ENCODE data around the gene GADD45B.
"Not testable (repeated sequence)": the region's sequence is repeated elsewhere in the genome, so short reads cannot be mapped to it uniquely, and the experiment has no call there.

GADD45B gene

GRCh38 chr19:2469915-2470200 is 6.1 kb upstream of the GADD45B start:
- not testable (repeated sequence) for H3K27ac ChIP-seq (ENCODE audit: low read length); H3K27me3 ChIP-seq (ENCODE audit: control insufficient read depth in 1 of 2, insufficient read depth in 2 of 2, low read length in 2 of 2); H3K9ac ChIP-seq (ENCODE audit: low read length in 2 of 2); H3K4me1 ChIP-seq (ENCODE audit: control insufficient read depth, insufficient read depth, low read length); H3K36me3 ChIP-seq (ENCODE audit: control insufficient read depth in 2 of 2, insufficient read depth in 2 of 2, low read length in 2 of 2); H3K4me3 ChIP-seq (ENCODE audit: low read length in 2 of 2); H3K9me3 ChIP-seq (ENCODE audit: control insufficient read depth in 2 of 2, low read length in 2 of 2)

GRCh38 chr19:2474232-2475017 is 1.5 kb upstream of the GADD45B start:
- Histone ChIP-seq H3K36me3 (ENCODE audit: control insufficient read depth in 2 of 2, insufficient read depth in 2 of 2, low read length in 2 of 2) (peaks cover 0 to 17% of the 10 kb centered on the region in 2 donors), H3K27me3 (ENCODE audit: control insufficient read depth in 1 of 2, insufficient read depth in 2 of 2, low read length in 2 of 2) (no peaks in the 10 kb centered on the region), H3K4me1 (ENCODE audit: control insufficient read depth, insufficient read depth, low read length) (peaks cover 33% of the 10 kb centered on the region), H3K27ac (ENCODE audit: low read length) (peak overlapping the region; percentile 88), H3K9ac (ENCODE audit: low read length in 2 of 2) (peak overlapping the region; percentile 51 to 88), H3K9me3 (ENCODE audit: control insufficient read depth in 2 of 2, low read length in 2 of 2) (no peaks in the 10 kb centered on the region), H3K4me3 (ENCODE audit: low read length in 2 of 2) (peak overlapping the region; percentile 83 to 99)

- H3K9ac ChIP-seq (ENCODE audit: low read length in 2 of 2) = peak overlapping the region; percentile 51 to 88
- H3K4me1 ChIP-seq (ENCODE audit: control insufficient read depth, insufficient read depth, low read length) = peaks cover 35% of the 10 kb centered on the region
Observed at GRCh38 chr19:2475018-2475701, 767 bp upstream of the GADD45B start.

DNA sequence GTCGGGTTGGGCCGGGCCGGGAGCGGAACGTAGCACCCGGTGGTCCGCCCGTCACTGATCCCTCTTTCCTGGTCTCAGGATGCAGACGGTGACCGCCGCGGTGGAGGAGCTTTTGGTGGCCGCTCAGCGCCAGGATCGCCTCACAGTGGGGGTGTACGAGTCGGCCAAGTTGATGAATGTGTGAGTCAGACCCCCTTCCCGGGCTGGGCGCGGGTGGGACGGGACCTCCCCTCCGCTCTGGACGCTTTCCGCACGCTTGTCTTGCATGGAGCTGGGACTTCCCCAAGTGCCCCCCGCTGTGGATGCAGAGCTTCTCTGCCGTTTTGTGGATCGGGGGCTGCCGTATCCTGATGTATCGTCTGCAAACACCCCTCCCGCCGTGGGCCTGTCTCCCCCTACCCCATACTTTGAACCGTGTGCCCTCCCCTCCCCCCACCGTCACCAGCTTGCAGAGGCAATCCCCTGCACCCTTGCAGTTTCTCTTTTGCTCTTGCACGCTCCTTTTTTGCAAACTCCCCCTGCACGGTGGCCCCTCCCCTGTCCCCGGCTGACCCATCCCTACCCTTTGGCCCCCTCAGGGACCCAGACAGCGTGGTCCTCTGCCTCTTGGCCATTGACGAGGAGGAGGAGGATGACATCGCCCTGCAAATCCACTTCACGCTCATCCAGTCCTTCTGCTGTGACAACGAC is 669 bp downstream of the GADD45B start:
- Histone ChIP-seq H3K4me3 (ENCODE audit: low read length in 2 of 2) (peak overlapping the region; percentile 99 to 100), H3K27me3 (ENCODE audit: control insufficient read depth in 1 of 2, insufficient read depth in 2 of 2, low read length in 2 of 2) (no peaks in the 10 kb centered on the region), H3K27ac (ENCODE audit: low read length) (peak overlapping the region; percentile 88), H3K36me3 (ENCODE audit: control insufficient read depth in 2 of 2, insufficient read depth in 2 of 2, low read length in 2 of 2) (peaks cover 0 to 17% of the 10 kb centered on the region in 2 donors), H3K4me1 (ENCODE audit: control insufficient read depth, insufficient read depth, low read length) (peaks cover 35% of the 10 kb centered on the region), H3K9me3 (ENCODE audit: control insufficient read depth in 2 of 2, low read length in 2 of 2) (no peaks in the 10 kb centered on the region), H3K9ac (ENCODE audit: low read length in 2 of 2) (peak overlapping the region; percentile 83 to 94)

More at GRCh38 chr19:2475018-2475701, 767 bp upstream of the GADD45B start:
- Histone ChIP-seq H3K4me3 (ENCODE audit: low read length in 2 of 2) (peak overlapping the region; percentile 83 to 99), H3K9me3 (ENCODE audit: control insufficient read depth in 2 of 2, low read length in 2 of 2) (no peaks in the 10 kb centered on the region), H3K27ac (ENCODE audit: low read length) (peak overlapping the region; percentile 88), H3K27me3 (ENCODE audit: control insufficient read depth in 1 of 2, insufficient read depth in 2 of 2, low read length in 2 of 2) (no peaks in the 10 kb centered on the region), H3K36me3 (ENCODE audit: control insufficient read depth in 2 of 2, insufficient read depth in 2 of 2, low read length in 2 of 2) (peaks cover 0 to 17% of the 10 kb centered on the region in 2 donors)

DNA sequence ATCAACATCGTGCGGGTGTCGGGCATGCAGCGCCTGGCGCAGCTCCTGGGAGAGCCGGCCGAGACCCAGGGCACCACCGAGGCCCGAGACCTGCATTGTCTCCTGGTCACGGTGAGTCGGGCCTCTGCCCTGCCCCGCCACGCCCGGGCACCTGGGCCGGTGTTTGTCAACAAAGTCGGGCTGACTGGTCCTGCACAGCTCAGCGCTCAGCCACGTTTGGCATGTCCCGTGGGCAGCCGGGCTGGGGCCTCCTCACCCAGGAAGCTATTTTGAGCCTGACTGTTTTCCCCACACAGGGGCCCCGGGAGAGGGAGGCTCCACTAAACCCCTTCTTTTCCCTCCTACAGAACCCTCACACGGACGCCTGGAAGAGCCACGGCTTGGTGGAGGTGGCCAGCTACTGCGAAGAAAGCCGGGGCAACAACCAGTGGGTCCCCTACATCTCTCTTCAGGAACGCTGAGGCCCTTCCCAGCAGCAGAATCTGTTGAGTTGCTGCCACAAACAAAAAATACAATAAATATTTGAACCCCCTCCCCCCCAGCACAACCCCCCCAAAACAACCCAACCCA is 1.3 kb downstream of the GADD45B start:
- no peaks in the 10 kb centered on the region for H3K27me3 ChIP-seq (ENCODE audit: control insufficient read depth in 1 of 2, insufficient read depth in 2 of 2, low read length in 2 of 2)
- peak overlapping the region; percentile 68 to 83 for H3K9ac ChIP-seq (ENCODE audit: low read length in 2 of 2)
- H3K4me3 ChIP-seq (ENCODE audit: low read length in 2 of 2) = peak overlapping the region; percentile 99 to 100
- peak overlapping the region; percentile 88 for H3K27ac ChIP-seq (ENCODE audit: low read length)
- H3K4me1 ChIP-seq (ENCODE audit: control insufficient read depth, insufficient read depth, low read length) = peaks cover 35% of the 10 kb centered on the region
- H3K9me3 ChIP-seq (ENCODE audit: control insufficient read depth in 2 of 2, low read length in 2 of 2) = no peaks in the 10 kb centered on the region
- H3K36me3 ChIP-seq (ENCODE audit: control insufficient read depth in 2 of 2, insufficient read depth in 2 of 2, low read length in 2 of 2) = peaks cover 0 to 17% of the 10 kb centered on the region in 2 donors

DNA sequence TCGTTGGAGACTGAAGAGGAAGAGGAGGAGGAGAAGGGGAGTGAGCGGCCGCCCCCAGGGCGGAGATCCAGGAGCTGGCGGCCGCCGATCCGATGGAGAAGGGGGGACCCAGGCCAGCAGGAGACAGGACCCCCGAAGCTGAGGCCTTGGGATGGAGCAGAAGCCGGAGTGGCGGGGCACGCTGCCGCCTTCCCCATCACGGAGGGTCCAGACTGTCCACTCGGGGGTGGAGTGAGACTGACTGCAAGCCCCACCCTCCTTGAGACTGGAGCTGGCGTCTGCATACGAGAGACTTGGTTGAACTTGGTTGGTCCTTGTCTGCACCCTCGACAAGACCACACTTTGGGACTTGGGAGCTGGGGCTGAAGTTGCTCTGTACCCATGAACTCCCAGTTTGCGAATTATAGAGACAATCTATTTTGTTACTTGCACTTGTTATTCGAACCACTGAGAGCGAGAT is 1.8 kb downstream of the GADD45B start:
- H3K4me3 ChIP-seq (ENCODE audit: low read length in 2 of 2) = peak overlapping the region; percentile 99 to 100
- no peaks in the 10 kb centered on the region for H3K9me3 ChIP-seq (ENCODE audit: control insufficient read depth in 2 of 2, low read length in 2 of 2)
- H3K4me1 ChIP-seq (ENCODE audit: control insufficient read depth, insufficient read depth, low read length) = peaks cover 35% of the 10 kb centered on the region
- H3K27ac ChIP-seq (ENCODE audit: low read length) = peak overlapping the region; percentile 88
- peaks cover 0 to 17% of the 10 kb centered on the region in 2 donors for H3K36me3 ChIP-seq (ENCODE audit: control insufficient read depth in 2 of 2, insufficient read depth in 2 of 2, low read length in 2 of 2)
- peak overlapping the region; percentile 21 to 83 for H3K9ac ChIP-seq (ENCODE audit: low read length in 2 of 2)
- H3K27me3 ChIP-seq (ENCODE audit: control insufficient read depth in 1 of 2, insufficient read depth in 2 of 2, low read length in 2 of 2) = no peaks in the 10 kb centered on the region

DNA sequence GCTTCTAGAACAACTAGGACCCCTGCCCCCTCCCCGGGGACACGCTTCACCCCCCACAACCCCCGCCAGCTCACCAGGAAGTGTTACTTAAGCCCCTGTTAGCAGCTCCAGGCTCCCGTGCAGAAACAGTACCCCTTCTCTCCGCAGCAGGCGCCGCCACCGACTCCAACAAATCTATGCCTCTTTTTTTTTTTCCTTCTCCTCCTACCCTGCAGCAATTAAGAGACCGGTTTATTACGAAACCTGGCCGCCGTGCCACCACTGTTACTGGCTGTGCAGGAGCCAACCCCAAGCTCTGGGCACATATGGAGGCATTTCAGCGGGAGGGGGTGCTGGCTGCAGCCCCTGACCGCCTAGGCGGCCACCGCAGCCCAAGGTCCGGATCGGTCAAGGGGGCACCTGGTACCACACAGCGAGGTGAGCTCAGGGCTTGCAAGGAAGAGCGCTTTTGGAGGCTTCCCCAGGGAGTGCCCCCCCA is 2.4 kb downstream of the GADD45B start:
- peaks cover 0 to 17% of the 10 kb centered on the region in 2 donors for H3K36me3 ChIP-seq (ENCODE audit: control insufficient read depth in 2 of 2, insufficient read depth in 2 of 2, low read length in 2 of 2)
- H3K4me1 ChIP-seq (ENCODE audit: control insufficient read depth, insufficient read depth, low read length) = peaks cover 35% of the 10 kb centered on the region
- peaks cover 0 to 5% of the 10 kb centered on the region in 2 donors for H3K9me3 ChIP-seq (ENCODE audit: control insufficient read depth in 2 of 2, low read length in 2 of 2)
- H3K27ac ChIP-seq (ENCODE audit: low read length) = peak overlapping the region; percentile 88
- peak overlapping the region in 1 of 2 donors; percentile 83 for H3K9ac ChIP-seq (ENCODE audit: low read length in 2 of 2)
- peak overlapping the region; percentile 99 to 100 for H3K4me3 ChIP-seq (ENCODE audit: low read length in 2 of 2)
- H3K27me3 ChIP-seq (ENCODE audit: control insufficient read depth in 1 of 2, insufficient read depth in 2 of 2, low read length in 2 of 2) = no peaks in the 10 kb centered on the region

- Histone ChIP-seq H3K4me1 (ENCODE audit: control insufficient read depth, insufficient read depth, low read length) (peaks cover 35% of the 10 kb centered on the region), H3K27ac (ENCODE audit: low read length) (peak overlapping the region; percentile 88), H3K9ac (ENCODE audit: low read length in 2 of 2) (peak overlapping the region in 1 of 2 donors; percentile 83), H3K9me3 (ENCODE audit: control insufficient read depth in 2 of 2, low read length in 2 of 2) (peaks cover 0 to 7% of the 10 kb centered on the region in 2 donors), H3K4me3 (ENCODE audit: low read length in 2 of 2) (peak overlapping the region; percentile 99 to 100), H3K36me3 (ENCODE audit: control insufficient read depth in 2 of 2, insufficient read depth in 2 of 2, low read length in 2 of 2) (peaks cover 0 to 17% of the 10 kb centered on the region in 2 donors), H3K27me3 (ENCODE audit: control insufficient read depth in 1 of 2, insufficient read depth in 2 of 2, low read length in 2 of 2) (no peaks in the 10 kb centered on the region)
Observed at GRCh38 chr19:2478756-2479555, 3.0 kb downstream of the GADD45B start.

DNA sequence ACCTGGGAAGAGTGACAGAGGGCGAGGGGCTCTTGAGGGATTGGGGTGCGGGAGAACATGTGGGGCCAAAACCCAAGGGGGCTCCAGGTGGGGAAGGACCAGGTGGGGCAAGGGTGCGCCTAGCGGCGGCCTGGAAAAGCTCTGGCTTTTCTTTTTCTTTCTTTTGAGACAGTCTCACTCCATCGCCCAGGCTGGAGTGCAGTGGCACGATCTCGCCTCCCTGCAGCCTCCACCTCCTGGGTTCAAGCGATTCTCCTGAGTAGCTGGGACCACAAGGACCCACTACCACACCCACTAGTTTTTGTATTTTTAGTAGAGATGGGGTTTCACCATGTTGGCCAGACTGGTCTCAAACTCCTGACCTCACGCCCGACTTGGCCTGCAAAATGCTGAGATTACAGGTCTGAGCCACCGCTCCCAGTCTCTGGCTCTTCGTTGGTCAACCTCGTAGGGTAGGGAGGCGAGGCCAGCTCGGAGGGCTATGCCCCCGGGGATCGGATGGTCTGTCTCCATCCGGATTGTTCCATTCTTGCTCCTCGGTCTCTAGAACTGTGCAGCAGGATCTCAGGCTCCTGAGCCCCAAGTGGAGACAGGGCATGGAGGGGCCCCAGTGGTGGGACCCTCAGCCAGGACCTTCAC is 3.7 kb downstream of the GADD45B start:
- H3K4me3 ChIP-seq (ENCODE audit: low read length in 2 of 2) = peak overlapping the region in 1 of 2 donors; percentile 100
- no peak overlapping the region for H3K27ac ChIP-seq (ENCODE audit: low read length)
- peaks cover 0 to 7% of the 10 kb centered on the region in 2 donors for H3K9me3 ChIP-seq (ENCODE audit: control insufficient read depth in 2 of 2, low read length in 2 of 2)
- peaks cover 0 to 17% of the 10 kb centered on the region in 2 donors for H3K36me3 ChIP-seq (ENCODE audit: control insufficient read depth in 2 of 2, insufficient read depth in 2 of 2, low read length in 2 of 2)
- H3K4me1 ChIP-seq (ENCODE audit: control insufficient read depth, insufficient read depth, low read length) = peaks cover 35% of the 10 kb centered on the region
- H3K27me3 ChIP-seq (ENCODE audit: control insufficient read depth in 1 of 2, insufficient read depth in 2 of 2, low read length in 2 of 2) = no peaks in the 10 kb centered on the region
- no peak overlapping the region for H3K9ac ChIP-seq (ENCODE audit: low read length in 2 of 2)
